Measurements from ENCODE around the gene ZG16B. TPM values are rescaled to one million over a fixed set of nuclear protein-coding genes. Genes with fewer than 3 reads are reported as not detected.

ZG16B gene
- total RNA-seq, 1 donor from 2014 or later, result 15.3 TPM

DNA sequence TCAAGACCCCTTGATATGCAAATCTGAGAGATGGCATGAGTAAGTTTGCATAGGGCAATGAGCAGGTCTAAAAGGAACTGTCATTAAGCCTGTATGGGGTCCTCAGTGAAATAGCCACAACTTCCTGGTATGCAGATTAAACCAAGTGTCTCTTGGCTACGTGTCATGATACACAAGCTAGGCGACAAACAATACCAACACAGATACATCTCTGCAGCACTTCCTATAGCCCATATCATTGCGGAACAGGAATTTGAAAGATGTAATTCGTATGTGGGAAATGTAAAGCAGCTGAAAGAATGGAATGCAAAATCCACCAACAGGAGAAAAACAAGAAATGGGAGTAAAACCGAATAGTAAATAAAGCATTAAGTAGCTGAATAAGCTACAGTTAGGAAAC is 15.0 kb downstream of the ZG16B start:
- no peak for ATAC-seq

DNA sequence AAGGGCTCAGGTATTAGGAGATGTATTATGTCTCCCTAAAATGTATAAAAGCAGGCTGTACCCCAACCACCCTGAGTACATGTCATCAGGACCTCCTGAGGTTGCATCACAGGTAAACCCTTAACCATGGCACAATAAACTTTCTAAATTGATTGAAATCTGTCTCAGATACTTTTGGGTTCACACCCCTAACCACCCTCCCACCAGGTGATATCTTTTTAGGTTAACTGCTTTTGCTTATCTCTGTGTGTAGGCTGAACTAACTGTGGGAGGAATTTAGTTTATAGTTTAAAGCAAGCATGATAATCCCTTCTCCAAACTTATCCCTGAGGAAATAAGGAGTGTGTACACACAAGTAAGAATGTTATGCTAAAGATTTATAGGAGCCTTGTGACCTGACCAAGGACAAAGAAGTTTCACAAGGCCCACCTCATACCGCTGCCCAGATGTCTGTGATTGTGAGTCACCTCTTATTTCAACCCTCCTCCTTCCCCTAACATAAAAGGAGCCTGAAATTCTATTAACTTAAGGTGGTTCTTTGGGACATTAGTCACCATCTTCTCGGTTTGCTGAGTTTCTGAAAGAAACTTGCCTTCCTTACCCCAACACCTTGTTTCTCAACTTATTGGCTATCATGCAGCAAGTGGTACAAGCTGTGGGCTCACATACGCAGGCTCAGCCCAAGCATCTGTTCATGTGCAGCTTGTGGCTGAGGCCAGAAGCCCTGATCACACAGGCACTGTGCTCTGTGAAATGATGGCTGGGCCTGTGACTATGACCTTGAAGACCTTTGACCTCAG is 16.6 kb downstream of the ZG16B start:
- peak; percentile 49 for ATAC-seq

DNA sequence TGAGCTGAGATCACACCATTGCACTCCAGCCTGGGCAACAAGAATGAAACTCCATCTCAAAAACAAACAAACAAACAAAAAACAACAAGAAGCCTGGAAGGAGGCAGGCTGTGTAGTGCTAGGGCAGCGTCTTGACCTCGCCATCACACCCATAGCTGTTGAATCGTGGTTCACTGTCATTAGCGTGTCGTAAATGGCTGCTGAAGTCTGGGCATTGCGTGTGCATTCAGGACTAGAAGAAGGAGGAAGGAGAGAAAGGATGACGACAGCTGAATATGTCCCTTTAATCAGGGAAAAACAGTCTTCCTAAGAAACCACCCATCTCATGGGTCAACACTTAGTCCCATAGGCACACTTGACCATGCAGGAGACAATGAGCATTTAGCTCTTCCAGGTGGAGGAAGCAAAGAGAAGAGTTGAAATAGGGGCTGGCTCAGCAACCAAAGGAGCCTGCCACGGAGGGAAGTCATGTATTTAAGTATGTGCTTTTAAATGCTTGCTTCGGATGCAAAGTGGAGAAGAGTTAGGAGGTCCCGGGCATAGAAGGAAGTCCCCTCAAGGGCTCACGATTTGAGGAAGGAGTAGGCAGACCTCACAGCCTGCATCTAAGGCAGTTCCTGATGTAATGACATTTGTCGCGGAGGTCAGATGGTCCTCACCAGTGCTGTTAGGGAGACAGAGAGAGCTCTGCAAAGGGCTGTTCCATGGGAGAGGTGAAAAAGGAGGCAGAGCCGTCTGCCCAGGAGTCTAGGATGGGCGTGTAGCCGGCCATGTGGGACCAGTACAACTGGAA is 19.0 kb downstream of the ZG16B start:
- no peak for ATAC-seq

DNA sequence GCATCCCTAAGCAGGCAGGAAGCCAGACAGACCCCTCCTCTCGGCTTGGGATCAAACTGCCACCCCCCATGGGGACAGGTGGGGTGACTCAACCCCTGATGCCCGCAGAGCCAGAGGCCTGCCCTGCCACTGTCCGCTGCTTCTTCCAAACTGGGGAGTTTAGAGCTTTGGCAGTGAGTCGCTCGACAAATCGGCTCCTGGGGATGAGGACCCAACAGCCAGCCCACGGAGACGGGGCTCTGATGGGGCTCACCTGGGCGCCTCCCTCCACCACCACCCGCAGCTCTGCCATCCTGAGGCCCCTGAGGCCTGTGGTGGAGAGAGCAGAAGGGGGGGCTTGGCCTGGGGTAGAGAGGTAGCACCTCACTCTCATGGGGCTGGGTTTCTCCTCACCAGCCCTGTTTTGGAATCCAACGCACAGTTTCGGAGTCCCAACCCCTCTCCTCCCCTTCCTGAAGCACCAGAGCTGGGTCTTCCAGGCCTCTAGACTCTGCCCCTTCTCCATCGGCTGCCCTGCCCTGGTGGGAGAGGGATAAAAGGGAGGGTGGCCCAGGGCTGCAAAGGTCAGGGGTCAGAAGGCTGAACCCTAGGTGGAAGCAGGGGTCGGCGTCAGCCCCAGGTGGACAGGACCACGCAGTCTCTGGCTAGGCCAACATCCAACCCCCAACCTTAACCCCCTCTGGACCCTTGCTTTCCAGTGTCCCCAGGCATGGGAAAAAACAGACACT is 22.1 kb downstream of the ZG16B start:
- ATAC-seq, result no peak

GRCh38 chr16:2852731-2853507 is 22.8 kb downstream of the ZG16B start:
- ATAC-seq, result no peak

DNA sequence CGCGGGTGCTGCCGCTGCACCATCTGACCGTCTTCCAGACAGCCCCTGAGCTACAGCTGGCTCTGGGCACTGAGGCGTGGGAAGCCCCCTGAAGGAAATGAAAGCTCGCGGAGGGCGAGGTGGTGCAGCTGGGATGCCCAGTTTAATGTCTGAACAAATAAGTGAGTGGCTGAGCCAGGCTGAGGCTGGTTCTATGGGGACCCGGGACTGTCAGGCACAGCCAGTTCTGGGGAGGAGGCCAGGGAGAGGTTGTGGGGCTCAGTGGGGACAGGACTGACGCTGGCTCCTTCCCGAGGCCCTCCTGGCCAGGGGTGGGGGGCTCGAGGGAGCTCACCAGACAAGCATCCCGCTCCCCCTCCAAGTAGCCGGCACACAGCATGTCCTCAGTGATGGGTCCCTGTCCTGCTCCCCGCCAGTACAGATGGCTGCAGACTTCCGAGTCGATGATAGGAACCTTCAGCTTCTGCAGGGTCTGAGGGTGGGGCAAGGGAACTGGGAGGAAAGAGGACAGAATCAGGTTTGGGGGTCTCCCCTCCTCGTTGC is 23.5 kb downstream of the ZG16B start:
- no peak for ATAC-seq

GRCh38 chr16:2854700-2855309 is 24.7 kb downstream of the ZG16B start:
- ATAC-seq, result no peak

- ATAC-seq, result peak; percentile 25
These were observed 25.4 kb downstream of the ZG16B start for GRCh38 chr16:2855536-2855935.

DNA sequence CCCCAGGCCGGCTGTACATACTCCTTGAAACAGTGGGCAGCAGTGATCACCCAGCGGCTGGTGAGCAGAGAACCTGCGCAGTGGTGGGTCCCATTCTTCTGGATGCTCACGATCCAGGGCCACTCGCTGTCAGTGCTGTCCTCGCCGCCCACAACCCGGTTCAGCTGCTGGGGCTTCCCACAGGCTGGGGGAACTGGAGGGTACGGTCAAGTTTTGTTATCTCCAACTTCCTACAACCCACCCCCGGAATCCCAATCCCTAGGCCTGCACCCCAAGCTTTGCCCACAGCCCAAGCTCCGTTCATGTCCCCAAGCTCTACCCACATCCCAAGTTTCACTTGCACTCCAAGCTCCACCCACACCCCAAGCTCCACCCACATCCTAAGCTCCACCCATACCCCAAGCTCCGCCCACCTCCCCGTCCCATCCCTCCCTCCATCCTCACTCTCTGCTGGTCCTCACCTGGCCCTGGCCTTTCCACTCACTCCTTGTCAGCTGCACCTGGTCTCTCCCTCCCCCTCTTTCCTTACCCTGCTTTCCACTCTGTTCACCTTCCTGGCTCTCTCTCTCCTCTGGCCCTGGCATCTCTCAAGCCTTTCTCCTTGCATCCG is 26.1 kb downstream of the ZG16B start:
- peak; percentile 56 for ATAC-seq

GRCh38 chr16:2856686-2857450 is 26.8 kb downstream of the ZG16B start:
- ATAC-seq, result no peak

GRCh38 chr16:2857451-2858244 is 27.5 kb downstream of the ZG16B start, which contains the start of gene PRSS22:
Gene PRSS22, minus strand, starts transcription at chr16:2858170. Its CDS starts 66 bp downstream, at chr16:2858104.
- peak; percentile 74 for ATAC-seq

DNA sequence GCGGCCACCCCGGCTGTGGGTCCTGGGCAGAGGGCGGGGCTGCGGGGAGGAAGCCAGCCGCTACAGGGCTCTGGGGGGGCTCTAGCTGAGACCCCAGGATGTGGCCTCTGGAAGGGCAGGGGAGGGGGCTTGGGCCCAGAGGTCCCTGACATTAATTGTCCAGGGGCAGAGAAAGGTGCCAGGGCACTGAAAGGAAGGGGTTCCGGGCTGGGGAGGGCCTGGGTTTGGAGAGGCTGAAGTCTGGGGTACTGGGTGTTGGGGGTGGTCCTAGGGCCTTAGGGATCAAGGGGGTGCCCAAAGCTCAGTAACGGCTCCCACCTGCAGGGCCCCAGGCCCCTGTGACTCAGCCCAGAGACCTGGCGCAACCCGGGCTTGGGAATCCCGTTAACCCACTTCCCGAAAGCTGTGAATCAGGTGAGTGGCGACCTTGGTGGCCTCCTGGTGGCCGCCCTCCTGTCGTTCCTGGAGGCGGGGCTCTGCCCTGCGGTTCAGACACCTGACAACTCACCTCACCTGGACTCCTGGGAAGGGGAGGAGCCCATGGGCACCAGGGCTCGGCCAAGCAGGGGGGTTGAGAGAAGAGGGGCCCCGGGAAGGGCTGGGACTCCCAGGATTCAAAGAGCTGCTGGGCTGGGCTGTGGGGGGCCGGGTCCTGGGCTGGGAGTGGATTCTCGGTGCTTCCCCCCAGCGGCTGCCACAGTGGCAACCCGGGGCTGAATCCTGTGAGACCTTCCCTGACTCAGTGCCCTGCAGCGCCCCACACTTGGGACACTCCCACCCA is 28.3 kb downstream of the ZG16B start:
- peak; percentile 76 for ATAC-seq

DNA sequence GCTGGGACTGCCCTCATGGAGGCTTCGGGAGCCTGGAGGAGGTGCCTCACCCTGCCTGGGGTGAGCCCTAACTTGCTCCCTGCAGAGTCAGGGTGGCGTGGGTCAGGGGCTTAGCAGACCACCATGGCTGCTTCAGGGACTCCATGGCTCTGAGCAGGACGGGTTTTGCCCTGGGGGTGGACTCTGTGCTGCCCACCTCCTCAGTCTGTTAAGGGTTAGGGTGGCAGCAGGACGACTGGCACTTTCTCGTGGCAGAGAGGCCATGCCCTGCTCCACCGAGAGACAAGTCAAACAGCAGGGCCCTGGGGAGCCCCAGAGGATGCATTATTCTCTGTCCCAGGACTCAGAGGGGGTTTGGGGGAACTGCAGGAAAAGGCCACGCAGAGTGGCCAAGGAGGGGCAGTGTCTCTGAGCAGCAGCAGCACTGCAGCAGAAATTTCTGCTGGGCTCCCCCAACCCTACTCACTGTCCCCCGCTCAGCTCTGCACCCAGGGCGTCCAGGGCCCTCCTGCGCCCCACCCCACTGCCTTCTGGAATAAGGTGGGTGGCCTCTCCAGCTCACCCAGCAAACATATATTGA is 29.7 kb downstream of the ZG16B start:
- ATAC-seq, result no peak

- no peak for ATAC-seq
These were observed 30.9 kb downstream of the ZG16B start for GRCh38 chr16:2860826-2861567.

DNA sequence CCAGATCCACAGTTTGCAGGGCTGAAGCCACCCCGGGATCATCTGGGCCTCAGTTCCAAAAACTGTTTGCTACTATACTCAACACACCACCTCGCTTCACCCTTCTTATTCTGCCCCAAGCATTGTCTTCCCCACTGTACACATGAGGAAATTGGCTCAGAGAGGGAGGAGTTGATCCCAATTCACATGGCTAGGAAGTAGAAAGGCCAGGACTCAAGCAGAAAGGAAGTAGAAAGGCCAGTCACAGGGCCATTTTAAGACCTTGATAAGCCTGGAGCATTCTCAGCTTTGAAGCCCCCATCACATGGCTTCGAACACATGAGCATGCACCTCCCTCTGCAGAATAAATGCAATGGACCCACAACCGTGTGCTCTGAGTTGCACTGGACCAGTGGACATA is 35.5 kb downstream of the ZG16B start:
- no peak for ATAC-seq

- no peak for ATAC-seq
These were observed 36.3 kb downstream of the ZG16B start for GRCh38 chr16:2866431-2866830.

DNA sequence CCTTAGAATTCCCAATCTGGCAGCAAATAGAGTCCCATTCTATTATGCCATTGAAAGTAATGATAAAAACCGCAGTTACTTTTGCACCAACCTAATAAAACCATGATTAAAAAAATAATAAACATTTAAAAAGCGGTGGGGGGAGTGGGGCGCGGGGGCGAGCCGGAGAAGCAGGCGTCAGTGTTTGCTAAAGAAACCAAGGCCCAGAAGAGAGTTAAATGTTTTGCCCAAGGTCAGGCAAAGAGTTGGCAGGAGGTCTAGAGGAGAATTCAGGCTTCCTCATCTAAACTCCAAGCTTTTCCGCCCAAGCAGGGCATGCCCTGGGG is 37.5 kb downstream of the ZG16B start:
- ATAC-seq, result no peak

All from esophagus mucosa (tissue), 1 donor.